Progenitor cell of endocrine pancreas (in vitro differentiated cells): ENCODE data around the gene SUCLG2. TPM values are rescaled to one million over a fixed set of nuclear protein-coding genes. Genes with fewer than 3 reads are reported as not detected.

Source experiments
- DNase-seq: peaks from one replicate; pipeline ENCODE4 v3.0.0; 2021; ENCODE audit warnings: low spot score; ENCODE audit not compliant: unreplicated experiment
- H3K27ac Mint-ChIP-seq: 2 replicates; pipeline ENCODE4 v1.8.0; 2021; ENCODE audit warnings: mild to moderate bottlenecking, moderate library complexity, mixed read lengths
- H3K27me3 Mint-ChIP-seq: 2 replicates; pipeline ENCODE4 v1.8.0; 2021; ENCODE audit warnings: mixed read lengths
- H3K36me3 Mint-ChIP-seq: 2 replicates; pipeline ENCODE4 v1.8.0; 2022; ENCODE audit warnings: mixed read lengths; ENCODE audit not compliant: insufficient read depth
- H3K4me1 Mint-ChIP-seq: 2 replicates; pipeline ENCODE4 v1.8.0; 2021; ENCODE audit warnings: low read depth, mixed read lengths
- H3K4me3 Mint-ChIP-seq: 2 replicates; pipeline ENCODE4 v1.8.0; 2021; ENCODE audit warnings: low read depth, mild to moderate bottlenecking, moderate library complexity, mixed read lengths
- H3K9me3 Mint-ChIP-seq: 2 replicates; pipeline ENCODE4 v1.8.0; 2021; ENCODE audit warnings: low read depth, mixed read lengths
- CTCF ChIP-seq: fragments of 200-600 bp; sonication (generic); IDR thresholded peaks from one replicate; pipeline ENCODE4 v1.5.0; 2021; ENCODE audit warnings: antibody characterized with exemption, mild to moderate bottlenecking; ENCODE audit not compliant: unreplicated experiment
- total RNA-seq: library from RNA; stranded (reverse); gene quantifications from 2 replicates; pipeline ENCODE4 v1.2.1, GENCODE V29; 2021

Gene SUCLG2
- total RNA-seq, 1 donor from 2014 or later: 41.1 TPM

- H3K27ac Mint-ChIP-seq: no peak overlapping the region
Measured at GRCh38 chr3:67349551-67350174, 304.7 kb downstream of the SUCLG2 start.

GRCh38 chr3:67346081-67346480 is 308.3 kb downstream of the SUCLG2 start:
- Mint-ChIP-seq H3K4me3 (no peak overlapping the region), H3K4me1 (no peaks in the 10 kb centered on the region), H3K27me3 (no peaks in the 10 kb centered on the region), H3K9me3 (peaks cover 18% of the 10 kb centered on the region), H3K36me3 (no peaks in the 10 kb centered on the region), H3K27ac (no peak overlapping the region)
- DNase-seq: no peak
- TF ChIP-seq CTCF: no peak

More at GRCh38 chr3:67349551-67350174, 304.7 kb downstream of the SUCLG2 start:
- Mint-ChIP-seq H3K27me3 (no peaks in the 10 kb centered on the region), H3K4me3 (no peak overlapping the region), H3K4me1 (no peaks in the 10 kb centered on the region), H3K36me3 (no peaks in the 10 kb centered on the region), H3K9me3 (peaks cover 7% of the 10 kb centered on the region)
- TF ChIP-seq CTCF: no peak
- DNase-seq: no peak

- Mint-ChIP-seq H3K27ac (no peak overlapping the region), H3K36me3 (no peaks in the 10 kb centered on the region), H3K4me3 (no peak overlapping the region), H3K4me1 (no peaks in the 10 kb centered on the region), H3K27me3 (no peaks in the 10 kb centered on the region), H3K9me3 (peaks cover 25% of the 10 kb centered on the region)
- TF ChIP-seq CTCF: no peak
- no peak for DNase-seq
Measured at GRCh38 chr3:67335813-67336212, 318.6 kb downstream of the SUCLG2 start.

- no peaks in the 10 kb centered on the region for H3K4me1 Mint-ChIP-seq
- no peaks in the 10 kb centered on the region for H3K27me3 Mint-ChIP-seq
- H3K4me3 Mint-ChIP-seq: no peak overlapping the region
Measured at GRCh38 chr3:67334588-67334987, 319.8 kb downstream of the SUCLG2 start.

GRCh38 chr3:67329358-67329757 is 325.1 kb downstream of the SUCLG2 start:
- Mint-ChIP-seq H3K4me1 (no peaks in the 10 kb centered on the region), H3K4me3 (no peak overlapping the region), H3K36me3 (no peaks in the 10 kb centered on the region), H3K9me3 (no peaks in the 10 kb centered on the region), H3K27ac (no peak overlapping the region), H3K27me3 (no peaks in the 10 kb centered on the region)
- no peak for DNase-seq
- no peak for TF ChIP-seq CTCF

More at GRCh38 chr3:67334588-67334987, 319.8 kb downstream of the SUCLG2 start:
- no peak for TF ChIP-seq CTCF
- no peaks in the 10 kb centered on the region for H3K36me3 Mint-ChIP-seq
- no peak for DNase-seq
- no peak overlapping the region for H3K27ac Mint-ChIP-seq
- peaks cover 17% of the 10 kb centered on the region for H3K9me3 Mint-ChIP-seq
